ENCODE measurements around the gene MYOZ3.

Gene MYOZ3

DNA sequence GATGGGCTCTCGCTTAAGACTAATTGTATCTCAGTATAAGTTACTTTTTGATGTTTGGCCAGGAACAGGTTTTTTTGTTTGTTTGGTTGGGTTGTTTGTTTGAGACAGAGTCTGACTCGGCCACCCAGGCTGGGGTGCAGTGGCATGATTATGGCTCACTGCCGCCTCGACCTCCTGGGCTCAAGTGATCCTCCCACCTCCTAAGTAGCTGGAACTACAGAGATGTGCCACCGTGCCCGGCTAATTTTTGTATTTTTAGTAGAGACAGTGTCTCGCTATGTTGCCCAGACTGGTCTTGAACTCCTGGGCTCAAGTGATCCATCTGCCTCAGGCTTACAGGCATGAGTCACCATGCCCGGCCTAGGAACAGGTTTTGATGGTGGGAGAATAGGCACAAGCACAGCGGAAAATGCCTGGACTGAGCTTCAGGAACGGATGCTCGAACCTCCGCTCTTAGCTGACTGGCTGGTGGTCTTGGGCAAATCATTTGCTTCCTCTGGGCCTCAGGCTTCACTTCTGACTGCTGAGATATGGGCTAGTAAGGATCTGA, 32.0 kb upstream of the MYOZ3 start:
- no peaks in the 10 kb centered on the region for H3K27me3 ChIP-seq (replicated peaks; ENCODE audit: control insufficient read depth, insufficient read depth, low read length)
- TF ChIP-seq, protein P1, sequence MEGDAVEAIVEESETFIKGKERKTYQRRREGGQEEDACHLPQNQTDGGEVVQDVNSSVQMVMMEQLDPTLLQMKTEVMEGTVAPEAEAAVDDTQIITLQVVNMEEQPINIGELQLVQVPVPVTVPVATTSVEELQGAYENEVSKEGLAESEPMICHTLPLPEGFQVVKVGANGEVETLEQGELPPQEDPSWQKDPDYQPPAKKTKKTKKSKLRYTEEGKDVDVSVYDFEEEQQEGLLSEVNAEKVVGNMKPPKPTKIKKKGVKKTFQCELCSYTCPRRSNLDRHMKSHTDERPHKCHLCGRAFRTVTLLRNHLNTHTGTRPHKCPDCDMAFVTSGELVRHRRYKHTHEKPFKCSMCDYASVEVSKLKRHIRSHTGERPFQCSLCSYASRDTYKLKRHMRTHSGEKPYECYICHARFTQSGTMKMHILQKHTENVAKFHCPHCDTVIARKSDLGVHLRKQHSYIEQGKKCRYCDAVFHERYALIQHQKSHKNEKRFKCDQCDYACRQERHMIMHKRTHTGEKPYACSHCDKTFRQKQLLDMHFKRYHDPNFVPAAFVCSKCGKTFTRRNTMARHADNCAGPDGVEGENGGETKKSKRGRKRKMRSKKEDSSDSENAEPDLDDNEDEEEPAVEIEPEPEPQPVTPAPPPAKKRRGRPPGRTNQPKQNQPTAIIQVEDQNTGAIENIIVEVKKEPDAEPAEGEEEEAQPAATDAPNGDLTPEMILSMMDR (IDR thresholded peaks at IDR 0.05; ENCODE audit: insufficient read depth, low read length, poor library complexity, severe bottlenecking) = no peak
- peaks cover 2% of the 10 kb centered on the region; the same call in 1 of the 2 replicates for H3K36me3 ChIP-seq (ENCODE audit: control insufficient read depth, insufficient read depth, low read length)
- no peak for DNase-seq (ENCODE audit: extremely low read depth, insufficient read length)
- no peak overlapping the region for H3K4me3 ChIP-seq (replicated peaks; ENCODE audit: low read depth, low read length)

DNA sequence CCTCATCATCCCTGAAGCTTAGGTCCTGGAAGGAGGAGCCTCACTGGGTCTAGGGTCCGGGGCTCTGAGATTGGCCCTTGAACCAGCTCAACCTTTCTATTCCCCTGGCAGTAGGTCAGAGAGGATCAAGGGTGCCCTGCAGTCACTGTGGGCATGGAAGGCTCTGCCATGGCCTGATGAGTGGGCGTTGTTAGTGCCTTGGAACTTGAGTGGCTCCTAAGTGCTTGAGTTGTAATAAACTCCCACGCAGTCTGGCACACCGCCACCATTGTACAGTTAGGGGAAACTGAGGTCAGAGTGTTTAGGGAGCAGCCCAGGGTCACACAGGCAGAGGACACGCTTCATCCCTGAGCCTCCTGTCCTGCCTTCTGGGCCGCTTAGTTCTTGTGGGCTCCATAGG, 31.0 kb upstream of the MYOZ3 start:
- TF ChIP-seq, protein P1 (IDR thresholded peaks at IDR 0.05; ENCODE audit: insufficient read depth, low read length, poor library complexity, severe bottlenecking) = no peak
- no peak for DNase-seq (ENCODE audit: extremely low read depth, insufficient read length)

DNA sequence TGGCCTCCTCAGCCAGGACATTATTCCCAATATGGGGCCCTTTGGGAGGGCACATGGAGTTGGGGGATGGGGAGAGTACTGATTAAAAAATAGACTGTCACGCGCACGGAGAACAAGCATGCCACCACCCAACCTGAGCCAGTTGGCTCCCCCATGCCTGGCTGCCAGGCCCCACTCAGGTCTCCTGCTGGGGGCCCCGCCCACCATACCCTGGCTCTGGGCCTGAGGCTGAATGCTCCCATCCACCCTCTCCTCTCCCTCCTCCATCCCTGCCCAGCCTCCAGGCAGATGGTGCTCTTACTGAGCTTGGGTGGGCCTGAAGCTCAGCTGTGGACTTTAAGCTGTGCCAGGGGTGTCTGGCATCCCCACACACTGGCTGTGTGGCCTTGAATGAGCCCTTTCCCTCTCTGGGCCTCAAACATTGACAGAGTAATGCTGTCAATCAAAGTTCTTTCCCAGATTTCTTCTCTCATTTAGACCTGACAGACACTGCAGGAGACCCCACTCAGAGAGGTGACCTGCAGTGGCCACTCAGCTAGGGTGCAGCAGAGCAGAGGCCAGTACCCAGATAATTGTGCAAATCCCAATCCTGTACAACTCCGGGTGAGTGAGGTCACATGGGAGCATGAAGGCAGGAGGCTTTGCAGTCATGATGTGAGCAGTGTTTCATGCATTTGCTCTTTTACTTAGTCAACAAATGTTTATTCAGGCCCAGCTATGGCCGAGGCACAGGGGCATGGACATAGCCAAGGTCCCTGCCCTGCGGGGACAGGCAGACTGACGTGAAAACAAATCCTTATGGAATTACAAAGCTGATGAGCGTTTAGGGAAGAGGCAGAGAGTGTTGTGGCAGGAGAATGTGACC, 30.4 kb upstream of the MYOZ3 start:
- no peak overlapping the region for H3K4me3 ChIP-seq (replicated peaks; ENCODE audit: low read depth, low read length)
- DNase-seq (ENCODE audit: extremely low read depth, insufficient read length) = no peak
- TF ChIP-seq, protein P1 (IDR thresholded peaks at IDR 0.05; ENCODE audit: insufficient read depth, low read length, poor library complexity, severe bottlenecking) = no peak
- no peaks in the 10 kb centered on the region for H3K27me3 ChIP-seq (replicated peaks; ENCODE audit: control insufficient read depth, insufficient read depth, low read length)
- H3K36me3 ChIP-seq (ENCODE audit: control insufficient read depth, insufficient read depth, low read length) = peaks cover 2% of the 10 kb centered on the region; the same call in 1 of the 2 replicates

More for the DNA sequence above, 31.0 kb upstream of the MYOZ3 start:
- no peaks in the 10 kb centered on the region for H3K27me3 ChIP-seq (replicated peaks; ENCODE audit: control insufficient read depth, insufficient read depth, low read length)
- peaks cover 2% of the 10 kb centered on the region; the same call in 1 of the 2 replicates for H3K36me3 ChIP-seq (ENCODE audit: control insufficient read depth, insufficient read depth, low read length)
- H3K4me3 ChIP-seq (replicated peaks; ENCODE audit: low read depth, low read length) = no peak overlapping the region

DNA sequence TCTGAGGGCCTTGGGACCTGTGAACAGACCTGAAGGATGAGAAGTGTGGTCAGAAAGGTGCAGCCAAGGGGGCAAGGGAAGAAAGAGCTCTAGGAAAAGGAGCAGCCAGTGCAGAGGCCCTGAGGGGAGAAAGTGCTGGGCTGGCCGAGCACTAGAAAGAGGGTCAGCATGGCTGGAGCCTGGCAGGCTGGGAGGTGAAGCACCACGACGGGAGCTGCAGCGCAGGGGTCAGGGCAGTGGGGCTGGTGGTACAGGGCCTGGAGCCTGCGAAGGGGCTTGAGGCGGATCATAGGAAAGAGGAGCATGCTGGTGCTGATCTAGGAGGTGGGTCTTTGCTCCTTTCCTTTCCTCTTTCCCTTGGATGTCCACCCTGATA, 29.7 kb upstream of the MYOZ3 start:
- Histone ChIP-seq H3K4me3 (replicated peaks; ENCODE audit: low read depth, low read length) (no peak overlapping the region), H3K36me3 (ENCODE audit: control insufficient read depth, insufficient read depth, low read length) (peaks cover 2% of the 10 kb centered on the region; the same call in 1 of the 2 replicates), H3K27me3 (replicated peaks; ENCODE audit: control insufficient read depth, insufficient read depth, low read length) (no peaks in the 10 kb centered on the region)
- DNase-seq (ENCODE audit: extremely low read depth, insufficient read length) = no peak
- TF ChIP-seq, protein P1 (IDR thresholded peaks at IDR 0.05; ENCODE audit: insufficient read depth, low read length, poor library complexity, severe bottlenecking) = no peak

DNA sequence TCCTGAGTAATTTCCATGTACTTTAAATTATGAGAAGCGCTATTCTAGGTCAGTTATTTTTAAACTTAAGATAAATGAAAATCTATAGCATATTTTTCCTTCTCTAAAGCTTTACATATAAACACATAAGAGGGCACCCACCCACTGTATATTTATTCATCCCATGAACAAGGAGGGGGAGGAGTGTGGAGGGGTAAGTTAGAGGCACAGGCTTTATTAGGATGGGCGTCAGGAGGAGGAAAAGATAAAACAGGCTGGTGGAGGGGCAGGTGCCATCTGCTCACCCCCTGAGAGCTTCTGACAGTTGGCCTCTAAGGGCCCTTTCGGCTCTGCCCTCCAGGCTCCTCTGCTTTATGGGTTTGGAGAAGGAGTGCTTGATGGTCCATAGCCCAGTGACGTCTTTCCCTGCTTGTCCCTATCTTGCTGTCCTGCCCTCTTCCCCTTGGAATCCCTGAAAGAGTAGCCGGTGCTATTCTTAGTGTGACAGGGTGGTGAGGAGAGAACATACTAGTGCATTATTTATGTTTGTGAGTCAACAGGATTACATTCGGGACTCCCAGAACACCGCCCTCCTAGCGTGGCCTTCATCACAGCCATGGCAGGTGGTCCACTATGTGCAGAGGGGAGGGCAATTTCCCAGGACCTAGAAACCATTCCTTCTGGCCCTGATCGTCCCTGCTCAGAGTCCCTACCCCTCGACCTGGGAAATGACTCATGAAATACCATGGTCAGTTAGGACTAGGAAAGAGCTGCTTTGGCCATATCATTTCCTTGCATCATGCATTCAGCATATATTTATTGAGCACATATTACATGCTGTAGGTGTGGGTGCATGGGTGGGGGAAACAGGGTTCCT, 28.5 kb upstream of the MYOZ3 start:
- DNase-seq (ENCODE audit: extremely low read depth, insufficient read length) = no peak
- Histone ChIP-seq H3K27me3 (replicated peaks; ENCODE audit: control insufficient read depth, insufficient read depth, low read length) (no peaks in the 10 kb centered on the region), H3K4me3 (replicated peaks; ENCODE audit: low read depth, low read length) (no peak overlapping the region), H3K36me3 (ENCODE audit: control insufficient read depth, insufficient read depth, low read length) (peaks cover 2% of the 10 kb centered on the region; the same call in 1 of the 2 replicates)
- TF ChIP-seq, protein P1 (IDR thresholded peaks at IDR 0.05; ENCODE audit: insufficient read depth, low read length, poor library complexity, severe bottlenecking) = no peak
